Brain microvascular endothelial cell (primary cell): ENCODE results near the gene IGFALS.

Experiments
- DNase-seq: peaks from one replicate; pipeline ENCODE4 v3.0.0-alpha.2; 2020
- H3K27ac ChIP-seq: fragments of 250-450 bp; sonication (Bioruptor Pico); 2 replicates; pipeline ENCODE4 v1.5.1; 2020; ENCODE audit warnings: mild to moderate bottlenecking, moderate library complexity
- H3K27me3 ChIP-seq: fragments of 250-450 bp; sonication (Bioruptor Pico); replicated peaks from 2 replicates; pipeline ENCODE4 v1.5.1; 2020; ENCODE audit warnings: mild to moderate bottlenecking
- H3K36me3 ChIP-seq: fragments of 250-450 bp; sonication (Bioruptor Pico); replicated peaks from 2 replicates; pipeline ENCODE4 v1.5.1; 2020; ENCODE audit warnings: mild to moderate bottlenecking
- H3K4me3 ChIP-seq: 2 replicates; pipeline ENCODE4 v1.5.1; 2011; ENCODE audit warnings: low read depth, mild to moderate bottlenecking, control low read depth, low read length, moderate library complexity
- in situ Hi-C: cut with HindIII; loops from 2 replicates; pipeline ENCODE4 v1.10.0; 2017; ENCODE audit warnings: low sequenced_read_pairs, low pct_ligation_motif_present
- TF ChIP-seq, protein P1 (sequence below): IDR thresholded peaks from 2 replicates; pipeline ENCODE4 v1.5.1; 2011; ENCODE audit warnings: low read depth, mild to moderate bottlenecking, moderate library complexity, low read length, control low read depth, inconsistent platforms; ENCODE audit errors: missing control alignments

Gene IGFALS

DNA sequence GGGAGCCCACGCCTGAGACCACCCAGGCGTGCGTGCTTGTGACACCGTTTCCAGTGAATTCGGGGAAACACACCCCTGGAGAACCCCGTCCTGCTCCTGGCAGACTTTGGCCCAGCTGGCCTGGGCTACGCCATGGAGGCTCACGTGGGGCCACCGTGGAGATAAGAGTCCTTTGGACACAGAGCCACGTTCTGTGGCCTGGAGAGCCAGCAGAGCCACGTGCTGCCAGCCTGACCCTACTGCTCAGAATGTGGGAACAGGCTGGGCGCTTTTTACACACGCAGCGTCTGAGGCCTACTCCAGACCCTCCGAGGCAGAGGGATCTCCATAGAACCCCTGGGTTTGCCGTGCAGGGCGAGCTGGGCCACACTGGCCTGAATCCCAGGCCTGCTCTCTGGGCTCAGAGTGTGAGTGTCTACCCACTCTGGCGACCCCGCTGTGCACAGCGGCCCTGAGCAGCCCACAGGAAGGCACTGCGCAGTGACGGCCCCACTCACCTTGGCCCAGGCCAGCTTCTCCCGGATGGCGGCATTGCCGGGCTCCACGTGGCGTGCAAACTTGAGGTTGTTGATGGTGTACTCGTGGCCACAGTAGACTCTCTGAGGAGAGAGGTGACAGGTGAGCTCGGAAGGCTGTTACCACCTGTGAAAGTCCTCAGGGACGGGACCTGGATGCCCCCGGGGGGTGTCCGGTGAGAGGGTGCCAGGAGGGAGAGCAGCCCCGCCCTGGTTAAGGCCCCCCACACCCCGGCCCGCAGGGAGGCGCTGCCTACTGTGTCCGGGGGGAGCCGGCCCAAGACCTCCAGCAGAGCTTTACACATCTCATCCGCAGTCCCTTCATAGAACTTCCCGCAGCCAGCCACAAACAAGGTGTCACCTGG, 23.1 kb upstream of the IGFALS start:
- no peak overlapping the region for H3K27ac ChIP-seq
- in situ Hi-C loops: no loop called here
- no peak for DNase-seq
- H3K27me3 ChIP-seq: no peaks in the 10 kb centered on the region
- TF ChIP-seq, protein P1, sequence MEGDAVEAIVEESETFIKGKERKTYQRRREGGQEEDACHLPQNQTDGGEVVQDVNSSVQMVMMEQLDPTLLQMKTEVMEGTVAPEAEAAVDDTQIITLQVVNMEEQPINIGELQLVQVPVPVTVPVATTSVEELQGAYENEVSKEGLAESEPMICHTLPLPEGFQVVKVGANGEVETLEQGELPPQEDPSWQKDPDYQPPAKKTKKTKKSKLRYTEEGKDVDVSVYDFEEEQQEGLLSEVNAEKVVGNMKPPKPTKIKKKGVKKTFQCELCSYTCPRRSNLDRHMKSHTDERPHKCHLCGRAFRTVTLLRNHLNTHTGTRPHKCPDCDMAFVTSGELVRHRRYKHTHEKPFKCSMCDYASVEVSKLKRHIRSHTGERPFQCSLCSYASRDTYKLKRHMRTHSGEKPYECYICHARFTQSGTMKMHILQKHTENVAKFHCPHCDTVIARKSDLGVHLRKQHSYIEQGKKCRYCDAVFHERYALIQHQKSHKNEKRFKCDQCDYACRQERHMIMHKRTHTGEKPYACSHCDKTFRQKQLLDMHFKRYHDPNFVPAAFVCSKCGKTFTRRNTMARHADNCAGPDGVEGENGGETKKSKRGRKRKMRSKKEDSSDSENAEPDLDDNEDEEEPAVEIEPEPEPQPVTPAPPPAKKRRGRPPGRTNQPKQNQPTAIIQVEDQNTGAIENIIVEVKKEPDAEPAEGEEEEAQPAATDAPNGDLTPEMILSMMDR: no peak
- peaks cover 8% of the 10 kb centered on the region for H3K36me3 ChIP-seq
- H3K4me3 ChIP-seq: no peak overlapping the region

DNA sequence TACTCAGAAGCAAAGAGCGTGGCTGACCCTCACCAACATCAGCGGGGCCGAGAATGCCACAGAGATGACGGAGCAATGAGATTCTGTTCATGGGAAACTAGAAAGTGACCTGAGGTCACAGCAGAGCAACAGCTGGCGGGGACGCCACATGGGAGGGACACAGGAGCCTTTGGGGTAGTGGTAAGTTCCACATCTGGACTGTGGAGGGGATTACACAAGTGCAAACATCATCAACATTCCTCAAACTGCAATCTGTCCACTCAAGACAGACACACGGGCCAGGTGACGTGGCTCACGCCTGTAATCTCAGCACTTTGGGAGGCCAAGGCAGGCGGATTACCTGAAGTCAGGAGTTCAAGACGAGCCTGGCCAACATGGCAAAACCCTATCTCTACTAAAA, 22.0 kb upstream of the IGFALS start:
- Histone ChIP-seq H3K36me3 (peaks cover 8% of the 10 kb centered on the region), H3K27me3 (no peaks in the 10 kb centered on the region), H3K4me3 (no peak overlapping the region), H3K27ac (no peak overlapping the region)
- TF ChIP-seq, protein P1: no peak
- DNase-seq: no peak
- in situ Hi-C loops: no loop called here

DNA sequence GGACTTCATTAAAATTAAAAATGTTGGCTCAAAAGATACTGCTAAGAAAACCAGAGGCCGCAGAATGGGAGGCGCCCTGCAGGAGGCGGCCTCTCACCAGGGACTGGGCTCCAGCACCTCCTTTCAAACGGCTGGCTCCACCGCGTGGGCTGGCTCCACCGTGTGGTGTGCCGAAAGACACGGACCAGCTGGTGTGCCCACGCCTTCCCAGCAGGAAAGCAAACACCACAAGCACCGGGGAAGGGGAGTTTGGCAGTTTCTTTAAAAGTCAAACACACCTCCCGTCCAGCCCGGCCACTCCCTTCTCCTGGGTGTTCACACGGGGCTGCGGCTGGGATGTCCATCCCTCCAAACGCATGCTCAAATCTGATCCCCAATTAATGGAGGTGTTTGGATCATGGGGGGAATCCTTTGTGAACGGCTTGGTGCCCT, 19.2 kb upstream of the IGFALS start:
- TF ChIP-seq, protein P1: peak; percentile 76
- in situ Hi-C loops: no loop called here
- peak; percentile 24 for DNase-seq
- peaks cover 17% of the 10 kb centered on the region for H3K36me3 ChIP-seq
- no peak overlapping the region for H3K27ac ChIP-seq
- H3K4me3 ChIP-seq: no peak overlapping the region
- H3K27me3 ChIP-seq: no peaks in the 10 kb centered on the region

DNA sequence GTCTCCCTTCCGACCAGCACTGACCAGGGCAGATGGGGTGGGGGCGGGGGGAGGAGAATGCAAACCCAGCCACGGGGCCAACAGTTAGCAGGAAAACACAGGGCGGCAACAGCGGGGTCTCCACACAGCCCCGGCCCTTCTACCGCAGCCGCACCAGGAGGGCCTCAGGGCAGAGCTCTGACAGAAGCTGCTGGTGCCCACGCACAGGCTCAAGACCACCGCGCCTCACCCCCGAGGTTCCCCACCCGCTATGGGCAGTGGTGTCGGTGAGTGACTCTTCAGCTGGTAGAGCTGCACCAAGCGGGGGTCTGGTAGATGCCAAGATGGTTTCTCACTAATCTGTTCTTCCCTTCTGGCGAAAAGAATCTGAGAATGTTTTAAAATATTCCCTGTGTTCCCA, 17.0 kb upstream of the IGFALS start:
- DNase-seq: no peak
- no peaks in the 10 kb centered on the region for H3K27me3 ChIP-seq
- TF ChIP-seq, protein P1: no peak
- no peak overlapping the region for H3K27ac ChIP-seq
- no peak overlapping the region for H3K4me3 ChIP-seq
- H3K36me3 ChIP-seq: peaks cover 15% of the 10 kb centered on the region
- in situ Hi-C loops: no loop called here

DNA sequence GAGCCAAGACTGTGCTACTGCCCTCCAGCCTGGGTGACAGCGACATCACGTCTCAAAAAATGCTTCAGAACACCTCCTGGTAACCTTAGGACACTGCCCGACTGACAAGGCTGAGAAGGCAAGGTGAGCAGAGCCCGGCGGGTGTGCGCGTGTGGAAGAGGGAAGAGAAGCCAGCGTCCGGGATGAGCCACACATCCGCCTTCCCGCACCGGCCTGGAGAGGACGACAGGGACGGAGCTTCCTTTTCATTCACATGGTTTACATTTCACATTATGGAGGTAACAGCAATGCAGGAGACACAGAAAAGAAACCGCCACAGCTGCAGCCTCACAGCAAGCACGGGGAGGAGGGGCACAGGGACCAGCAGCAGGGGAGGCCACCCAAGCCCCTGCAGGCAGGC, 16.6 kb upstream of the IGFALS start:
- no peaks in the 10 kb centered on the region for H3K27me3 ChIP-seq
- DNase-seq: no peak
- no peak overlapping the region for H3K4me3 ChIP-seq
- no peak overlapping the region for H3K27ac ChIP-seq
- in situ Hi-C loops: no loop called here
- TF ChIP-seq, protein P1: no peak
- H3K36me3 ChIP-seq: peaks cover 13% of the 10 kb centered on the region
